PC-9 (cell line): ENCODE data around the gene ODC1.

Experiments used
- EZH2 ChIP-seq: fragments of 200-600 bp; sonication (generic); IDR thresholded peaks from 2 replicates; pipeline ENCODE4 v1.8.0; 2017; ENCODE audit warnings: antibody characterized with exemption, low read depth
- TF ChIP-seq, protein P1 (sequence below): fragments of 200-600 bp; sonication (generic); conservative IDR thresholded peaks from 2 replicates; pipeline ENCODE4 v1.6.1; 2017; ENCODE audit warnings: mixed run types, antibody characterized with exemption, mild to moderate bottlenecking, moderate library complexity

DNA sequence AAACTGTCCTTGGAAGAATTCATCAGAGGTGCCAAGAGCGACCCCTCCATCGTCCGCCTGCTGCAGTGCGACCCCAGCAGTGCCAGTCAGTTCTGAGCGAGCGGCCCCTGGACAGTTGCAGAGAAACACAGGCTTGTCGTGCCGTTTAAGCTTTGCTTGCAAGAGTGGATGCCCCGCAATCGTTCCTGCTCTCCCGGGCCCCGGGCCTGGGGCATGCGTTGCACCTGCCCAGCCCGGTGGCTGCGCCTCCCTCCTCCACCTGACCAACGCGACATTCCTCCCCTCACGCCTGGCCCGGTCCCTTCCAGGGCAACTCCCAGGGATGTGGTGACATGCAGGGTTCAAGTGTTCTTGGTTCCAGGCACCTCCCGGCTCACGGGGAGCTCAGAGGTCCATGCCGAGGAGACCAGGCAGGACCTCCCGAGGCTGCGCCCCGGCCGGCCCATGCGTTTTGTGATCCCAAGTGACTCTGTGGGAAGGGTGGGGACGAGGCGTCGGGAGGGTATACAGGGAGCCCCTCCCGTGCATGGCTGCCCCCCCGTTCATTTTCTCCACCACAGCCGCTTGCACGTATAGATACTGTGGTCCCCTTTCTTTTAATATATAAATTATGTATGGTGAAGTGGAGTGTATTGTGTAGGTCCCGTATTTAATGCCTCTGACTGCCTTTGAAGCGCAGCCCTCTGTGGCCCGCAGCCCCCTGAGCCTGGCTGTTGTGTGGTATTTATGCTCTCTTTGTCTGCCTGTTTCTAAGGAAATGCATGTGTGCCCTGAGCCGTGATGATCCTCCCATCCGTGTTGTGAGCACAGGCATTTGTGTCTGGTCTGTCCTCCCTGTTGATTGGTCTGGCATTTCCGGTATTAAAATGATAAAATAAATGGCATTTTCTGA, 21.2 kb downstream of the ODC1 start:
- TF ChIP-seq, protein P1, sequence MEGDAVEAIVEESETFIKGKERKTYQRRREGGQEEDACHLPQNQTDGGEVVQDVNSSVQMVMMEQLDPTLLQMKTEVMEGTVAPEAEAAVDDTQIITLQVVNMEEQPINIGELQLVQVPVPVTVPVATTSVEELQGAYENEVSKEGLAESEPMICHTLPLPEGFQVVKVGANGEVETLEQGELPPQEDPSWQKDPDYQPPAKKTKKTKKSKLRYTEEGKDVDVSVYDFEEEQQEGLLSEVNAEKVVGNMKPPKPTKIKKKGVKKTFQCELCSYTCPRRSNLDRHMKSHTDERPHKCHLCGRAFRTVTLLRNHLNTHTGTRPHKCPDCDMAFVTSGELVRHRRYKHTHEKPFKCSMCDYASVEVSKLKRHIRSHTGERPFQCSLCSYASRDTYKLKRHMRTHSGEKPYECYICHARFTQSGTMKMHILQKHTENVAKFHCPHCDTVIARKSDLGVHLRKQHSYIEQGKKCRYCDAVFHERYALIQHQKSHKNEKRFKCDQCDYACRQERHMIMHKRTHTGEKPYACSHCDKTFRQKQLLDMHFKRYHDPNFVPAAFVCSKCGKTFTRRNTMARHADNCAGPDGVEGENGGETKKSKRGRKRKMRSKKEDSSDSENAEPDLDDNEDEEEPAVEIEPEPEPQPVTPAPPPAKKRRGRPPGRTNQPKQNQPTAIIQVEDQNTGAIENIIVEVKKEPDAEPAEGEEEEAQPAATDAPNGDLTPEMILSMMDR = no peak
- no peak for TF ChIP-seq EZH2
